ENCODE results near the gene ENTPD7. TPM values are rescaled to one million over a fixed set of nuclear protein-coding genes. Genes with fewer than 3 reads are reported as not detected.
A peak's percentile ranks its signal among the peaks of the same experiment; 100 is the strongest.

ENTPD7 gene
- total and polyA plus RNA-seq, 9 of the 15 experiments (the other 6 are each of a cell fraction or from before 2014, with no cell fraction given) = 1.4 to 13.9 (median 8.5) TPM

DNA sequence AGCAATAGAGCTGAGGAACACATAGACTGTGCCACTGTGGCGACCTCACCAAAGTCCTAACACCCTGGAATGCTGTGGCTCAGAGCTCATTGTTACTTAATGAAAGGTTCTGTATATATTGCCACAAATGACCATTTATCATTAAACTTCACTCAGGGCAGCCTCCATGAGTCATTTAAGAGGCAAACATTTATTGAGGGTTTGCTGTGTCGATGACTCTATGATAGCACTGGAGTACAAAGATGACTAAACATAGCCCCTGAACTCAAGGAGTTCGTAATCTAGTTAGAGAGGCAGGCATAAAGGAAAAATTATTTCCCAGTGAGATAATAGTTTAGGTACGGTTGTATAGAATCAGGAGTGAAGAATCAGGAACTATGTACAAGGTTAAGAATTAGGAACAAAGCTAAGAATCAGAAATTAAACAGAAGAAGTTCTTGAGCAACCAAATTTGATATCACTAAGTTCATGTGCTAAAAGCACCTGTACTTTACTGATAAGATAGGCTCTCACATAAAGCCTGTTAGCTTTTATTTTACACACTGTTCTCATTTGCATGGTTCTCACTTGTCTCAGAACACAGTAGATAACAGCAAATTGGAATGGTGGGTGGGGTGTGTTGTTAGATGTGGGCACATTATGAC, 7.9 kb downstream of the ENTPD7 start (continued):
- TF ChIP-seq, protein P1, sequence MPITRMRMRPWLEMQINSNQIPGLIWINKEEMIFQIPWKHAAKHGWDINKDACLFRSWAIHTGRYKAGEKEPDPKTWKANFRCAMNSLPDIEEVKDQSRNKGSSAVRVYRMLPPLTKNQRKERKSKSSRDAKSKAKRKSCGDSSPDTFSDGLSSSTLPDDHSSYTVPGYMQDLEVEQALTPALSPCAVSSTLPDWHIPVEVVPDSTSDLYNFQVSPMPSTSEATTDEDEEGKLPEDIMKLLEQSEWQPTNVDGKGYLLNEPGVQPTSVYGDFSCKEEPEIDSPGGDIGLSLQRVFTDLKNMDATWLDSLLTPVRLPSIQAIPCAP (CRISPR knock-in tag; IDR thresholded peaks at IDR 0.05; ENCODE audit: borderline replicate concordance) = no peak
- peak; percentile 63; the same call in 1 of the 2 replicates for TF ChIP-seq SMARCE1 (IDR thresholded peaks at IDR 0.05)
- peak; percentile 45; the same call in 1 of the 2 replicates for TF ChIP-seq TCF3 (CRISPR knock-in tag; IDR thresholded peaks at IDR 0.05)
- TF ChIP-seq CBFA2T3 (IDR thresholded peaks at IDR 0.05) = peak; percentile 77
- TF ChIP-seq ZNF253 (CRISPR knock-in tag; conservative IDR thresholded peaks at IDR 0.05) = no peak
- no peak for TF ChIP-seq FOXA1 (IDR thresholded peaks at IDR 0.05; ENCODE audit: borderline replicate concordance)
- no peak for TF ChIP-seq ESRRB (CRISPR knock-in tag; IDR thresholded peaks at IDR 0.05; ENCODE audit: borderline replicate concordance)
- TF ChIP-seq ATF6 (CRISPR knock-in tag; IDR thresholded peaks at IDR 0.05) = no peak
- TF ChIP-seq ZNF696 (CRISPR knock-in tag; conservative IDR thresholded peaks at IDR 0.05) = no peak
- TF ChIP-seq ZNF76 (CRISPR knock-in tag; IDR thresholded peaks at IDR 0.05; ENCODE audit: borderline replicate concordance) = no peak
- no peak for TF ChIP-seq HMG20B (CRISPR knock-in tag; IDR thresholded peaks at IDR 0.05)
- no peak for TF ChIP-seq SRSF7 (optimal IDR thresholded peaks at IDR 0.05; ENCODE audit: low read depth, low read length)
- TF ChIP-seq, protein P2, sequence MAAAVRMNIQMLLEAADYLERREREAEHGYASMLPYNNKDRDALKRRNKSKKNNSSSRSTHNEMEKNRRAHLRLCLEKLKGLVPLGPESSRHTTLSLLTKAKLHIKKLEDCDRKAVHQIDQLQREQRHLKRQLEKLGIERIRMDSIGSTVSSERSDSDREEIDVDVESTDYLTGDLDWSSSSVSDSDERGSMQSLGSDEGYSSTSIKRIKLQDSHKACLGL (CRISPR knock-in tag; IDR thresholded peaks at IDR 0.05; ENCODE audit: borderline replicate concordance, poor library complexity, severe bottlenecking) = no peak
- TF ChIP-seq XRCC3 (IDR thresholded peaks at IDR 0.05) = no peak
- no peak for TF ChIP-seq PCBP2 (IDR thresholded peaks at IDR 0.05; ENCODE audit: low read depth, low read length, poor library complexity, severe bottlenecking)
- TF ChIP-seq FOSL1 (tag; conservative IDR thresholded peaks at IDR 0.05) = peak; percentile 91
- no peak for TF ChIP-seq DACH1 (IDR thresholded peaks at IDR 0.05; ENCODE audit: partially characterized antibody)
- TF ChIP-seq, protein P3, sequence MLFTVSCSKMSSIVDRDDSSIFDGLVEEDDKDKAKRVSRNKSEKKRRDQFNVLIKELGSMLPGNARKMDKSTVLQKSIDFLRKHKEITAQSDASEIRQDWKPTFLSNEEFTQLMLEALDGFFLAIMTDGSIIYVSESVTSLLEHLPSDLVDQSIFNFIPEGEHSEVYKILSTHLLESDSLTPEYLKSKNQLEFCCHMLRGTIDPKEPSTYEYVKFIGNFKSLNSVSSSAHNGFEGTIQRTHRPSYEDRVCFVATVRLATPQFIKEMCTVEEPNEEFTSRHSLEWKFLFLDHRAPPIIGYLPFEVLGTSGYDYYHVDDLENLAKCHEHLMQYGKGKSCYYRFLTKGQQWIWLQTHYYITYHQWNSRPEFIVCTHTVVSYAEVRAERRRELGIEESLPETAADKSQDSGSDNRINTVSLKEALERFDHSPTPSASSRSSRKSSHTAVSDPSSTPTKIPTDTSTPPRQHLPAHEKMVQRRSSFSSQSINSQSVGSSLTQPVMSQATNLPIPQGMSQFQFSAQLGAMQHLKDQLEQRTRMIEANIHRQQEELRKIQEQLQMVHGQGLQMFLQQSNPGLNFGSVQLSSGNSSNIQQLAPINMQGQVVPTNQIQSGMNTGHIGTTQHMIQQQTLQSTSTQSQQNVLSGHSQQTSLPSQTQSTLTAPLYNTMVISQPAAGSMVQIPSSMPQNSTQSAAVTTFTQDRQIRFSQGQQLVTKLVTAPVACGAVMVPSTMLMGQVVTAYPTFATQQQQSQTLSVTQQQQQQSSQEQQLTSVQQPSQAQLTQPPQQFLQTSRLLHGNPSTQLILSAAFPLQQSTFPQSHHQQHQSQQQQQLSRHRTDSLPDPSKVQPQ (CRISPR knock-in tag; IDR thresholded peaks at IDR 0.05; ENCODE audit: borderline replicate concordance) = no peak
- TF ChIP-seq SMARCC2 (IDR thresholded peaks at IDR 0.05; ENCODE audit: low read depth) = peak; percentile 72; the same call in 1 of the 2 replicates
- peak; percentile 87 for TF ChIP-seq DPF2 (IDR thresholded peaks at IDR 0.05)
- TF ChIP-seq CXXC5 (CRISPR knock-in tag; IDR thresholded peaks at IDR 0.05) = no peak
- TF ChIP-seq WHSC1 (IDR thresholded peaks at IDR 0.05; ENCODE audit: low read length) = no peak
- no peak for TF ChIP-seq ZNF699 (CRISPR knock-in tag; IDR thresholded peaks at IDR 0.05; ENCODE audit: insufficient replicate concordance)
- peak; percentile 46; the same call in 1 of the 2 replicates for TF ChIP-seq ZEB2 (IDR thresholded peaks at IDR 0.05)
